H1 (cell line): ENCODE data around the gene DNAJB1.

Experiments
- JUND ChIP-seq: IDR thresholded peaks from 2 replicates; pipeline ENCODE4 v1.6.1; 2011; ENCODE audit warnings: mild to moderate bottlenecking, improper control_type of control experiment, low read length
- POLR2AphosphoS5 ChIP-seq: IDR thresholded peaks from 2 replicates; pipeline ENCODE4 v1.6.1; 2011; ENCODE audit warnings: low read depth, low read length
- TAF1 ChIP-seq: IDR thresholded peaks from 2 replicates; pipeline ENCODE4 v1.6.1; 2011; ENCODE audit warnings: mild to moderate bottlenecking, low read depth, low read length
- TBP ChIP-seq: IDR thresholded peaks from 2 replicates; pipeline ENCODE4 v1.6.1; 2011; ENCODE audit warnings: low read depth, low read length, improper control_type of control experiment
- ZNF274 ChIP-seq: IDR thresholded peaks from 2 replicates; pipeline ENCODE4 v1.7.0; 2012; ENCODE audit warnings: low read length, borderline replicate concordance; ENCODE audit errors: extremely low read depth
- TF ChIP-seq, protein P1 (sequence below), 3 experiments: IDR thresholded peaks; 1 replicate in 2 of 3; 2 replicates in 1 of 3; pipeline versions ENCODE4 v1.5.1 to v1.6.1; 2011; ENCODE audit warnings: low read length in 3 of 3, mild to moderate bottlenecking in 3 of 3, inconsistent platforms in 2 of 3, low read depth in 1 of 3, moderate library complexity in 1 of 3; ENCODE audit not compliant: insufficient read depth in 1 of 3; ENCODE audit errors: control extremely low read depth in 1 of 3
- TF ChIP-seq, protein P2 (sequence below): IDR thresholded peaks from 2 replicates; pipeline ENCODE4 v1.6.1; 2011; ENCODE audit warnings: low read length, improper control_type of control experiment
- TF ChIP-seq, protein P3 (sequence below): fragments of 300-600 bp; sonication (generic); IDR thresholded peaks from 2 replicates; pipeline ENCODE4 v1.7.1; 2012; ENCODE audit warnings: low read length, moderate library complexity, mild to moderate bottlenecking, inconsistent platforms; ENCODE audit not compliant: insufficient replicate concordance

- TF ChIP-seq, protein P1, sequence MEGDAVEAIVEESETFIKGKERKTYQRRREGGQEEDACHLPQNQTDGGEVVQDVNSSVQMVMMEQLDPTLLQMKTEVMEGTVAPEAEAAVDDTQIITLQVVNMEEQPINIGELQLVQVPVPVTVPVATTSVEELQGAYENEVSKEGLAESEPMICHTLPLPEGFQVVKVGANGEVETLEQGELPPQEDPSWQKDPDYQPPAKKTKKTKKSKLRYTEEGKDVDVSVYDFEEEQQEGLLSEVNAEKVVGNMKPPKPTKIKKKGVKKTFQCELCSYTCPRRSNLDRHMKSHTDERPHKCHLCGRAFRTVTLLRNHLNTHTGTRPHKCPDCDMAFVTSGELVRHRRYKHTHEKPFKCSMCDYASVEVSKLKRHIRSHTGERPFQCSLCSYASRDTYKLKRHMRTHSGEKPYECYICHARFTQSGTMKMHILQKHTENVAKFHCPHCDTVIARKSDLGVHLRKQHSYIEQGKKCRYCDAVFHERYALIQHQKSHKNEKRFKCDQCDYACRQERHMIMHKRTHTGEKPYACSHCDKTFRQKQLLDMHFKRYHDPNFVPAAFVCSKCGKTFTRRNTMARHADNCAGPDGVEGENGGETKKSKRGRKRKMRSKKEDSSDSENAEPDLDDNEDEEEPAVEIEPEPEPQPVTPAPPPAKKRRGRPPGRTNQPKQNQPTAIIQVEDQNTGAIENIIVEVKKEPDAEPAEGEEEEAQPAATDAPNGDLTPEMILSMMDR (IDR thresholded peaks at IDR 0.05; ENCODE audit: control extremely low read depth in 1 of 3, insufficient read depth in 1 of 3, low read depth in 1 of 3, low read length in 3 of 3) = no peak
- TF ChIP-seq JUND = no peak
- TF ChIP-seq TAF1 = no peak
- TF ChIP-seq, protein P2, sequence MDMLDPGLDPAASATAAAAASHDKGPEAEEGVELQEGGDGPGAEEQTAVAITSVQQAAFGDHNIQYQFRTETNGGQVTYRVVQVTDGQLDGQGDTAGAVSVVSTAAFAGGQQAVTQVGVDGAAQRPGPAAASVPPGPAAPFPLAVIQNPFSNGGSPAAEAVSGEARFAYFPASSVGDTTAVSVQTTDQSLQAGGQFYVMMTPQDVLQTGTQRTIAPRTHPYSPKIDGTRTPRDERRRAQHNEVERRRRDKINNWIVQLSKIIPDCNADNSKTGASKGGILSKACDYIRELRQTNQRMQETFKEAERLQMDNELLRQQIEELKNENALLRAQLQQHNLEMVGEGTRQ = no peak
- TF ChIP-seq POLR2AphosphoS5 = no peak
- no peak for TF ChIP-seq ZNF274
- TF ChIP-seq, protein P3, sequence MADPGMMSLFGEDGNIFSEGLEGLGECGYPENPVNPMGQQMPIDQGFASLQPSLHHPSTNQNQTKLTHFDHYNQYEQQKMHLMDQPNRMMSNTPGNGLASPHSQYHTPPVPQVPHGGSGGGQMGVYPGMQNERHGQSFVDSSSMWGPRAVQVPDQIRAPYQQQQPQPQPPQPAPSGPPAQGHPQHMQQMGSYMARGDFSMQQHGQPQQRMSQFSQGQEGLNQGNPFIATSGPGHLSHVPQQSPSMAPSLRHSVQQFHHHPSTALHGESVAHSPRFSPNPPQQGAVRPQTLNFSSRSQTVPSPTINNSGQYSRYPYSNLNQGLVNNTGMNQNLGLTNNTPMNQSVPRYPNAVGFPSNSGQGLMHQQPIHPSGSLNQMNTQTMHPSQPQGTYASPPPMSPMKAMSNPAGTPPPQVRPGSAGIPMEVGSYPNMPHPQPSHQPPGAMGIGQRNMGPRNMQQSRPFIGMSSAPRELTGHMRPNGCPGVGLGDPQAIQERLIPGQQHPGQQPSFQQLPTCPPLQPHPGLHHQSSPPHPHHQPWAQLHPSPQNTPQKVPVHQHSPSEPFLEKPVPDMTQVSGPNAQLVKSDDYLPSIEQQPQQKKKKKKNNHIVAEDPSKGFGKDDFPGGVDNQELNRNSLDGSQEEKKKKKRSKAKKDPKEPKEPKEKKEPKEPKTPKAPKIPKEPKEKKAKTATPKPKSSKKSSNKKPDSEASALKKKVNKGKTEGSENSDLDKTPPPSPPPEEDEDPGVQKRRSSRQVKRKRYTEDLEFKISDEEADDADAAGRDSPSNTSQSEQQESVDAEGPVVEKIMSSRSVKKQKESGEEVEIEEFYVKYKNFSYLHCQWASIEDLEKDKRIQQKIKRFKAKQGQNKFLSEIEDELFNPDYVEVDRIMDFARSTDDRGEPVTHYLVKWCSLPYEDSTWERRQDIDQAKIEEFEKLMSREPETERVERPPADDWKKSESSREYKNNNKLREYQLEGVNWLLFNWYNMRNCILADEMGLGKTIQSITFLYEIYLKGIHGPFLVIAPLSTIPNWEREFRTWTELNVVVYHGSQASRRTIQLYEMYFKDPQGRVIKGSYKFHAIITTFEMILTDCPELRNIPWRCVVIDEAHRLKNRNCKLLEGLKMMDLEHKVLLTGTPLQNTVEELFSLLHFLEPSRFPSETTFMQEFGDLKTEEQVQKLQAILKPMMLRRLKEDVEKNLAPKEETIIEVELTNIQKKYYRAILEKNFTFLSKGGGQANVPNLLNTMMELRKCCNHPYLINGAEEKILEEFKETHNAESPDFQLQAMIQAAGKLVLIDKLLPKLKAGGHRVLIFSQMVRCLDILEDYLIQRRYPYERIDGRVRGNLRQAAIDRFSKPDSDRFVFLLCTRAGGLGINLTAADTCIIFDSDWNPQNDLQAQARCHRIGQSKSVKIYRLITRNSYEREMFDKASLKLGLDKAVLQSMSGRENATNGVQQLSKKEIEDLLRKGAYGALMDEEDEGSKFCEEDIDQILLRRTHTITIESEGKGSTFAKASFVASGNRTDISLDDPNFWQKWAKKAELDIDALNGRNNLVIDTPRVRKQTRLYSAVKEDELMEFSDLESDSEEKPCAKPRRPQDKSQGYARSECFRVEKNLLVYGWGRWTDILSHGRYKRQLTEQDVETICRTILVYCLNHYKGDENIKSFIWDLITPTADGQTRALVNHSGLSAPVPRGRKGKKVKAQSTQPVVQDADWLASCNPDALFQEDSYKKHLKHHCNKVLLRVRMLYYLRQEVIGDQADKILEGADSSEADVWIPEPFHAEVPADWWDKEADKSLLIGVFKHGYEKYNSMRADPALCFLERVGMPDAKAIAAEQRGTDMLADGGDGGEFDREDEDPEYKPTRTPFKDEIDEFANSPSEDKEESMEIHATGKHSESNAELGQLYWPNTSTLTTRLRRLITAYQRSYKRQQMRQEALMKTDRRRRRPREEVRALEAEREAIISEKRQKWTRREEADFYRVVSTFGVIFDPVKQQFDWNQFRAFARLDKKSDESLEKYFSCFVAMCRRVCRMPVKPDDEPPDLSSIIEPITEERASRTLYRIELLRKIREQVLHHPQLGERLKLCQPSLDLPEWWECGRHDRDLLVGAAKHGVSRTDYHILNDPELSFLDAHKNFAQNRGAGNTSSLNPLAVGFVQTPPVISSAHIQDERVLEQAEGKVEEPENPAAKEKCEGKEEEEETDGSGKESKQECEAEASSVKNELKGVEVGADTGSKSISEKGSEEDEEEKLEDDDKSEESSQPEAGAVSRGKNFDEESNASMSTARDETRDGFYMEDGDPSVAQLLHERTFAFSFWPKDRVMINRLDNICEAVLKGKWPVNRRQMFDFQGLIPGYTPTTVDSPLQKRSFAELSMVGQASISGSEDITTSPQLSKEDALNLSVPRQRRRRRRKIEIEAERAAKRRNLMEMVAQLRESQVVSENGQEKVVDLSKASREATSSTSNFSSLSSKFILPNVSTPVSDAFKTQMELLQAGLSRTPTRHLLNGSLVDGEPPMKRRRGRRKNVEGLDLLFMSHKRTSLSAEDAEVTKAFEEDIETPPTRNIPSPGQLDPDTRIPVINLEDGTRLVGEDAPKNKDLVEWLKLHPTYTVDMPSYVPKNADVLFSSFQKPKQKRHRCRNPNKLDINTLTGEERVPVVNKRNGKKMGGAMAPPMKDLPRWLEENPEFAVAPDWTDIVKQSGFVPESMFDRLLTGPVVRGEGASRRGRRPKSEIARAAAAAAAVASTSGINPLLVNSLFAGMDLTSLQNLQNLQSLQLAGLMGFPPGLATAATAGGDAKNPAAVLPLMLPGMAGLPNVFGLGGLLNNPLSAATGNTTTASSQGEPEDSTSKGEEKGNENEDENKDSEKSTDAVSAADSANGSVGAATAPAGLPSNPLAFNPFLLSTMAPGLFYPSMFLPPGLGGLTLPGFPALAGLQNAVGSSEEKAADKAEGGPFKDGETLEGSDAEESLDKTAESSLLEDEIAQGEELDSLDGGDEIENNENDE = no peak
- TF ChIP-seq TBP = no peak
Observed at GRCh38 chr19:14517446-14517839, 754 bp downstream of the DNAJB1 start.
